K562 (cell line): ENCODE data around the gene MAST1. TPM values are rescaled to one million over a fixed set of nuclear protein-coding genes. Genes with fewer than 3 reads are reported as not detected.
A peak's percentile ranks its signal among the peaks of the same experiment; 100 is the strongest.

Experiments used
- ARID3B ChIP-seq: fragments of 250-450 bp; sonication (Bioruptor Pico); IDR thresholded peaks from 2 replicates; pipeline ENCODE4 v1.4.0; 2020; ENCODE audit warnings: borderline replicate concordance
- GTF2F1 ChIP-seq: IDR thresholded peaks from 2 replicates; pipeline ENCODE4 v1.6.1; 2011; ENCODE audit warnings: low read depth, low read length, improper control_type of control experiment
- HDAC3 ChIP-seq: fragments of 450-650 bp; IDR thresholded peaks from 2 replicates; pipeline ENCODE4 v1.6.1; 2018; ENCODE audit warnings: borderline replicate concordance, mild to moderate bottlenecking, moderate library complexity; ENCODE audit not compliant: partially characterized antibody
- HMGXB4 ChIP-seq: sonication (generic); formaldehyde crosslinking; IDR thresholded peaks from 2 replicates; pipeline ENCODE4 v1.8.1; 2023; ENCODE audit warnings: mild to moderate bottlenecking, missing genetic modification reagents
- NR1H2 ChIP-seq: sonication (generic); formaldehyde crosslinking; IDR thresholded peaks from 2 replicates; pipeline ENCODE4 v1.4.0; 2020; ENCODE audit warnings: mild to moderate bottlenecking, missing genetic modification reagents
- NR3C1 ChIP-seq: sonication (generic); formaldehyde crosslinking; IDR thresholded peaks from 2 replicates; pipeline ENCODE4 v1.8.1; 2022; ENCODE audit warnings: missing genetic modification reagents
- POLR2AphosphoS5 ChIP-seq: IDR thresholded peaks from 2 replicates; pipeline ENCODE4 v1.6.1; 2011; ENCODE audit warnings: mild to moderate bottlenecking, low read depth, low read length, moderate library complexity; ENCODE audit not compliant: control insufficient read depth, insufficient read depth
- PREB ChIP-seq: sonication (generic); formaldehyde crosslinking; IDR thresholded peaks from 2 replicates; pipeline ENCODE4 v1.8.1; 2023; ENCODE audit warnings: mild to moderate bottlenecking, missing genetic modification reagents
- SIN3B ChIP-seq: fragments of 450-650 bp; IDR thresholded peaks from 2 replicates; pipeline ENCODE4 v1.6.1; 2017; ENCODE audit warnings: low read depth, mild to moderate bottlenecking, moderate library complexity
- SMARCA5 ChIP-seq: fragments of 450-650 bp; IDR thresholded peaks from 2 replicates; pipeline ENCODE4 v1.6.1; 2016
- THAP12 ChIP-seq: fragments of 250-450 bp; sonication (Bioruptor Pico); IDR thresholded peaks from 2 replicates; pipeline ENCODE4 v1.9.0; 2021; ENCODE audit warnings: mild to moderate bottlenecking, inconsistent platforms
- XRCC4 ChIP-seq: IDR thresholded peaks from one replicate; pipeline ENCODE4 v1.6.1; 2011; ENCODE audit not compliant: insufficient read depth, insufficient read length; ENCODE audit errors: extremely low read depth
- ZBTB11 ChIP-seq, 3 experiments: fragments of 200-800 bp in 1 of 3; fragments of 250-450 bp in 1 of 3; fragments of 450-650 bp in 1 of 3; sonication (Bioruptor Pico) in 1 of 3; sonication (Bioruptor generic) in 1 of 3; formaldehyde crosslinking in 1 of 3; IDR thresholded peaks; 2 replicates each; pipeline versions ENCODE4 v1.6.1 to v1.8.0; 2016 to 2022; ENCODE audit warnings: mild to moderate bottlenecking in 2 of 3, missing genetic modification characterization in 2 of 3, missing compliant biosample characterization in 1 of 3, moderate library complexity in 1 of 3
- ZNF668 ChIP-seq: fragments of 250-450 bp; sonication (Bioruptor Pico); IDR thresholded peaks from 2 replicates; pipeline ENCODE4 v1.8.0; 2022; ENCODE audit warnings: mild to moderate bottlenecking, inconsistent platforms
- polyA plus RNA-seq, 8 experiments: library from polyadenylated mRNA; depleted of rRNA in 4 of 8; stranded (reverse) in 5 of 8; unstranded in 3 of 8; fragments of >200 nt; fragmentation: Nextera tagmentation in 2 of 8; fragmentation: Illumina TruSeq in 1 of 8; extraction: Ambion mirVana in 2 of 8; extraction: Trizol in 1 of 8; gene quantifications; 2 replicates each; pipeline versions ENCODE4 v1.2.1 to v1.2.3, GENCODE V29; 2011 to 2014; ENCODE audit warnings: inconsistent platforms in 1 of 8, missing spikeins in 1 of 8
- total RNA-seq, 7 experiments: library from RNA; depleted of rRNA in 6 of 7; stranded (reverse); fragments of >200 nt in 6 of 7; fragmentation: Illumina TruSeq in 2 of 7; extraction: Trizol in 2 of 7; gene quantifications; 2 replicates each; pipeline versions ENCODE4 v1.2.1 to v1.2.3, GENCODE V29; 2011 to 2021; ENCODE audit warnings: low replicate concordance in 1 of 7
- TF ChIP-seq, protein P1 (sequence below): fragments of 250-450 bp; sonication (Bioruptor Pico); IDR thresholded peaks from 2 replicates; pipeline ENCODE4 v1.8.0; 2022; ENCODE audit warnings: moderate library complexity, mild to moderate bottlenecking, inconsistent platforms

MAST1 gene
- total and polyA plus RNA-seq, 9 of the 15 experiments (the other 6 are each of a cell fraction or from before 2014, with no cell fraction given) = 0.48 to 10.3 (median 3.9) TPM

- TF ChIP-seq ZBTB11 (CRISPR knock-in tag; IDR thresholded peaks at IDR 0.05) = no peak; a peak in 1 of 6 replicates
- TF ChIP-seq GTF2F1 = peak; percentile 97
- no peak for TF ChIP-seq HDAC3
- no peak for TF ChIP-seq XRCC4
- TF ChIP-seq SMARCA5 = no peak
- no peak for TF ChIP-seq ARID3B (CRISPR knock-in tag)
- no peak for TF ChIP-seq HMGXB4 (CRISPR knock-in tag)
- TF ChIP-seq PREB (CRISPR knock-in tag) = peak; percentile 16; the same call in 1 of the 2 replicates
- TF ChIP-seq, protein P1, sequence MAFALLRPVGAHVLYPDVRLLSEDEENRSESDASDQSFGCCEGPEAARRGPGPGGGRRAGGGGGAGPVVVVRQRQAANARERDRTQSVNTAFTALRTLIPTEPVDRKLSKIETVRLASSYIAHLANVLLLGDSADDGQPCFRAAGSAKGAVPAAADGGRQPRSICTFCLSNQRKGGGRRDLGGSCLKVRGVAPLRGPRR (CRISPR knock-in tag) = no peak
- TF ChIP-seq POLR2AphosphoS5 = peak; percentile 100
- TF ChIP-seq SIN3B = peak; percentile 45; the same call in 1 of the 2 replicates
- peak; percentile 83; the same call in 1 of the 2 replicates for TF ChIP-seq NR3C1 (CRISPR knock-in tag)
- no peak for TF ChIP-seq ZNF668
- TF ChIP-seq NR1H2 = peak; percentile 87; the same call in 1 of the 2 replicates
- TF ChIP-seq THAP12 (CRISPR knock-in tag) = peak; percentile 97
Measured at GRCh38 chr19:12791345-12792050, 46.8 kb upstream of the MAST1 start, which contains the start of gene JUNB (continued).
